AG04450 (cell line): ENCODE data around the gene RTP3. TPM values are rescaled to one million over a fixed set of nuclear protein-coding genes. Genes with fewer than 3 reads are reported as not detected.
A peak's percentile ranks its signal among the peaks of the same experiment; 100 is the strongest.

ENCODE experiments used
- CTCF ChIA-PET: fragments of 300-600, 350-600 bp; formaldehyde crosslinking; extraction: SDS; loops from one replicate; lab custom pipeline; 2022; ENCODE audit warnings: antibody characterized with exemption, inconsistent platforms; lab: Charles Lee
- POLR2A ChIA-PET: fragments of 350-600 bp; formaldehyde crosslinking; extraction: SDS; loops from one replicate; lab custom pipeline; 2021; ENCODE audit warnings: antibody characterized with exemption, inconsistent platforms; lab: Yijun Ruan, JAX
- DNase-seq: peaks from one replicate; pipeline ENCODE4 v3.0.0-alpha.2; 2011; ENCODE audit warnings: low read depth, low spot score
- H3K27ac ChIP-seq: one replicate; pipeline ENCODE4 v1.5.1; 2012; ENCODE audit warnings: low read depth, low read length, control low read depth
- H3K27me3 ChIP-seq: one replicate; pipeline ENCODE4 v1.6.0; 2012; ENCODE audit warnings: low read length; ENCODE audit not compliant: control insufficient read depth, insufficient read depth
- H3K4me3 ChIP-seq: 2 replicates; pipeline ENCODE4 v1.5.1; 2011; ENCODE audit warnings: mild to moderate bottlenecking, low read depth, low read length, control low read depth
- H3K9me3 ChIP-seq: 2 replicates; pipeline ENCODE4 v1.5.1; 2012; ENCODE audit warnings: low read length; ENCODE audit not compliant: control insufficient read depth, insufficient read depth
- polyA plus RNA-seq: library from polyadenylated mRNA; depleted of rRNA; stranded (reverse); fragments of >200 nt; gene quantifications from 2 replicates; pipeline ENCODE4 v1.2.3, GENCODE V29; 2011
- TF ChIP-seq, protein P1 (sequence below): IDR thresholded peaks from 2 replicates; pipeline ENCODE4 v1.5.1; 2011; ENCODE audit warnings: low read depth, low read length, control low read depth, inconsistent platforms

Gene RTP3
- polyA plus RNA-seq, 1 experiment, result 0.06 TPM

DNA sequence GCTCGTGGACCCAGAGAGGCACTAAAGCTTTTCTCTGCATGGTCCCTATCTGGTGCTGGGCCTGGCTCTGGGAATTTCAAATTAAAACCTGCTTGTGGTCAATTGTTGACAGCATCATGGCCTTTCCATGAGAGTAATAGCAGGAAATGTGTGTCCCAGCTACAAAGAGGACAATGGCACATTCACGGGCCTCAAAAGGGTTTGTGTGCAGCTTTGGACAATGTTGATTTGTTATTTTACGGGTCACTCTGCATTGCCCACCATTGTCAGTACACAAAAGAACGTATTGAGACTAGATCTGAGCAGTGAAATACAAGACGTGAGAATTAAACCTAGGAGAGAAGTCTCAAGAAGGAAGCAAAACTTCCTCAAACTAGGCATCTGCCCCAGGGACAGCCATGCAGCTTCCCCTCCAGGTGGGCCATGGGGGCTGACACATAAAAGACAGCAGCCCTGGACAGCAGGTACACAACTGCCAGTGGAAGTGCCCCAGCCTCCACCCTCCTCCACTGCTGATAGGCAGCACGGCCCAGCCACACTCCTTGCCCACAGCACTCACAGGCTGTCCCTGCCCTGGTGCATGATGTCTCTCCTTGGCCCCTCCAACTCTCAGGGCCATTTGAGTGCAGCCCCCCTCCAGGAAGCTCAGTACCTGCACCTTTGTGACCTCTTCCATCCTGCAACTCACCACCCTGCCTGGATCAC lies 17.1 kb upstream of the RTP3 start:
- Histone ChIP-seq H3K27ac (no peak overlapping the region), H3K9me3 (no peaks in the 10 kb centered on the region; the same call in 1 of the 2 replicates), H3K4me3 (no peak overlapping the region), H3K27me3 (peaks cover 32% of the 10 kb centered on the region)
- ChIA-PET CTCF (interaction anchor here (0.7 to 1.0 kb wide), 2 partner anchors 8 to 684 kb away, joined by 3 to 5 read pairs; partner anchors contain the start of gene SETD2), POLR2A (no interaction called here)
- TF ChIP-seq, protein P1, sequence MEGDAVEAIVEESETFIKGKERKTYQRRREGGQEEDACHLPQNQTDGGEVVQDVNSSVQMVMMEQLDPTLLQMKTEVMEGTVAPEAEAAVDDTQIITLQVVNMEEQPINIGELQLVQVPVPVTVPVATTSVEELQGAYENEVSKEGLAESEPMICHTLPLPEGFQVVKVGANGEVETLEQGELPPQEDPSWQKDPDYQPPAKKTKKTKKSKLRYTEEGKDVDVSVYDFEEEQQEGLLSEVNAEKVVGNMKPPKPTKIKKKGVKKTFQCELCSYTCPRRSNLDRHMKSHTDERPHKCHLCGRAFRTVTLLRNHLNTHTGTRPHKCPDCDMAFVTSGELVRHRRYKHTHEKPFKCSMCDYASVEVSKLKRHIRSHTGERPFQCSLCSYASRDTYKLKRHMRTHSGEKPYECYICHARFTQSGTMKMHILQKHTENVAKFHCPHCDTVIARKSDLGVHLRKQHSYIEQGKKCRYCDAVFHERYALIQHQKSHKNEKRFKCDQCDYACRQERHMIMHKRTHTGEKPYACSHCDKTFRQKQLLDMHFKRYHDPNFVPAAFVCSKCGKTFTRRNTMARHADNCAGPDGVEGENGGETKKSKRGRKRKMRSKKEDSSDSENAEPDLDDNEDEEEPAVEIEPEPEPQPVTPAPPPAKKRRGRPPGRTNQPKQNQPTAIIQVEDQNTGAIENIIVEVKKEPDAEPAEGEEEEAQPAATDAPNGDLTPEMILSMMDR, result no peak
- DNase-seq, result no peak

GRCh38 chr3:46481636-46482035 lies 16.1 kb upstream of the RTP3 start:
- POLR2A ChIA-PET, result interaction anchor here (0.7 kb wide), 1 partner anchor 160 kb away, joined by 5 read pairs; no protein-coding TSS in a partner anchor
- Histone ChIP-seq H3K27me3 (peaks cover 34% of the 10 kb centered on the region), H3K4me3 (no peak overlapping the region), H3K27ac (no peak overlapping the region), H3K9me3 (no peaks in the 10 kb centered on the region; the same call in 1 of the 2 replicates)
- TF ChIP-seq, protein P1, result no peak
- CTCF ChIA-PET, result no interaction called here
- no peak for DNase-seq

DNA sequence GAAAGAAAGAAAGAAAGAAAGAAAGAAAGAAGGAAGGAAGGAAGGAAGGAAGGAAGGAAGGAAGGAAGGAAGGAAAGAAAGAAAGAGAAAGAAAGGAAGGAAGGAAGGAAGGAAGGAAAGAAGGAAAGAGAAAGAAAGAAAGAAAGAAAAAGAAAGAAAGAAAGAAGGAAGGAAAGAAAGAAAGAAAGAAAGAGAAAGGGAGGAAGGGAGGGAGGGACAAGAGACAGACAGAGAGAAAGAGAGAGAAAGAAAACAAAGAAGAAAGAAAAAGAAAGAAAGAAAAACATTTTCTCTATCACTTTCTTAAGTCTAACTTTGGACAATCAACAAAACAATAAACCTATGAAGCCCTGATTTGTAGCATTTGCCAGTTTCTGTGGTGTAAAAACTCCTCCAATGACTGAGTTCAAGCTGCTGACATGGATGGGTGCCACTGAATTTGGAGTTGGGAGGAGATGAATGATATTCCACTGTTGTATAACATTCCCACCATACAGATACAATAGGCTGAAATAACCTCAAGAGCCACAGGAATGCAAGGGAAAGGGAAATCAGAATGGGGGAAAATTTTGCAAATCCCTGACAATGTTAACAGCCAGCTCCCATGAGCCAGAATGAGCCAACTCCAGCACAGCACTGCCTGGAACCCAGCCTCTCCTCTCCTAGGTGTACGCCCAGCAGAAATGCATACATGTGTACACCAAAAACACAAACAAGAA lies 15.0 kb upstream of the RTP3 start:
- H3K9me3 ChIP-seq, result no peaks in the 10 kb centered on the region; the same call in 1 of the 2 replicates
- TF ChIP-seq, protein P1, result no peak
- ChIA-PET POLR2A (no interaction called here), CTCF (interaction anchor here (1.0 kb wide), 1 partner anchor 76 kb away, joined by 3 read pairs; no protein-coding TSS in a partner anchor)
- H3K4me3 ChIP-seq, result no peak overlapping the region
- no peak overlapping the region for H3K27ac ChIP-seq
- peaks cover 31% of the 10 kb centered on the region for H3K27me3 ChIP-seq
- no peak for DNase-seq

DNA sequence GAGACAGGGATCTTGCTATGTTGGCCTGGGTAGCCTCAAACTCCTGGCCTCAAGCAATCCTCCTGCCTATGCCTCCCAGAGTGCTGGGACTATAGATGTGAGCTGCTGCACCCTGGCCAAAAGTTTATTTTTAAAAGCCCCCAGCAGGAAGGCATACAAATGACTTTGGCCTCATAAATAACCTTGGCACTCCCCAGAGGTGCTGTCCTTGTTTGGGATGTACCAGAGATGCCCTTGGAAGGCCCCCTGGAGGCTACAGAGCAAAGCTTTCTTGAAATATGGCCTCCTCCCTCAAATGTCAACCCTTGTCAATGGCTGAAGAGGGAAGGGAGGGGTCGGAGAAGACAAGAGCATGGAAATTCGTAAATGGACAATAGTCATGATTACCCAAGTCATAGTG lies 14.0 kb upstream of the RTP3 start:
- H3K27ac ChIP-seq, result no peak overlapping the region
- no peak overlapping the region for H3K4me3 ChIP-seq
- H3K27me3 ChIP-seq, result peaks cover 23% of the 10 kb centered on the region
- ChIA-PET CTCF (interaction anchor here (1.0 kb wide), 1 partner anchor 74 kb away, joined by 3 read pairs; no protein-coding TSS in a partner anchor), POLR2A (no interaction called here)
- no peaks in the 10 kb centered on the region; the same call in 1 of the 2 replicates for H3K9me3 ChIP-seq
- DNase-seq, result no peak
- TF ChIP-seq, protein P1, result 0 out of 2 replicates have a peak, but pooled peaks have one; percentile 4
